Memory B cell (primary cell): Measurements from ENCODE around the gene HMG20A.

Experiments
- ATAC-seq: fragments of 150-1000 bp; cut with Tn5 transposase; 2 replicates; pipeline ENCODE4 v1.10.0; 2021; ENCODE audit warnings: low read depth, mild to moderate bottlenecking, moderate library complexity
- DNase-seq, 2 donors: peaks; one replicate each; pipeline ENCODE4 v3.0.0; 2022; ENCODE audit warnings: low spot score in 2 of 2
- H3K27ac Mint-ChIP-seq: one replicate; pipeline ENCODE4 v1.8.0; 2022; ENCODE audit warnings: mild to moderate bottlenecking, moderate library complexity, mixed read lengths
- H3K27me3 Mint-ChIP-seq: one replicate; pipeline ENCODE4 v1.8.0; 2022; ENCODE audit warnings: mixed read lengths
- H3K36me3 Mint-ChIP-seq: one replicate; pipeline ENCODE4 v1.8.0; 2022; ENCODE audit warnings: mild to moderate bottlenecking, mixed read lengths
- H3K4me1 Mint-ChIP-seq: one replicate; pipeline ENCODE4 v1.8.0; 2022; ENCODE audit warnings: mixed read lengths
- H3K4me3 Mint-ChIP-seq: one replicate; pipeline ENCODE4 v1.8.0; 2022; ENCODE audit warnings: mild to moderate bottlenecking, moderate library complexity, mixed read lengths
- H3K9me3 Mint-ChIP-seq: one replicate; pipeline ENCODE4 v1.8.0; 2022; ENCODE audit warnings: mixed read lengths

HMG20A gene

DNA sequence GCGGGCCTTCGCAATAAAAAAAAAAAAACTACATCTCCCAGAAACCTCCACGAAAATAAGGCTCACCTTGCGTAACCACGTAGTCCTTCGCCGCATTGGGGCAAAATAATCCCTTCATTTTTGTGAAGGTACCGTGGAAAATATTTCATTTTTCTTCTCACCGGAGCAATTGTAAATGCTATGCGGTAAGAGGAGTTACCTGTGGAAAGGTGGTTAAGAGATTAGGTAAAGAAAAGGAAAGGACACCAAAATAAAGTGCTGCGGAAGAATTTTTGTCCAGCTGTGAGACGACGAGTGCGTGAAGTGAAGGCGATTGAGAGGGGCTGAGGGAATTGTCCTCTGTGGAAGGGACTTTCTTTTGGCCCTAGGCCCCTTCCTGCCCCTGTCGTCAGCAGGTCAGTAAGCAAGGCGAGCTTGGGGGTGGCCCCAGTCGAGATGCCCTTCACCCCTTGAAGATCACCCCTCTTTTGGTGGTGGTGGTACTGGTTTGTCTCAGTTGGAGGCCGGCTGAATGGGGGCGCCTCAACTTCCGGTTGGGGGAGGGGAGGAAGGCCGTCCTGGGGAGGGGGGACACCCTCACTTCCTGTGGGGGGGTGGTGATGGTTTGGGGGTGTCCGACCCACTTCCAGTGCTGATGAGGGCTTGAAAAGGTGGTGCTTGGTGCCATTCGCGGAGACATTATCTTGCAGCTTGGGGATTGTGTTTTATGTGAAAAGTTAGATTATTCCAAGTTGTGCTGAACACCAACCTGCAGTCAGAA lies at the start of gene HMG20A:
TSS of gene HMG20A (plus strand) at position 279 of the 760 bp plus-strand sequence. CDS start 37,520 bp downstream, outside the sequence.
- Mint-ChIP-seq H3K9me3 (no peaks in the 10 kb centered on the region), H3K4me1 (peaks cover 25% of the 10 kb centered on the region), H3K27ac (peak within 1 kb of the TSS; percentile 98), H3K4me3 (peak within 1 kb of the TSS; percentile 97), H3K36me3 (peaks cover 4% of the 10 kb centered on the region), H3K27me3 (no peaks in the 10 kb centered on the region)
- DNase-seq (peak; percentile 52), ATAC-seq (peak; percentile 44)

DNA sequence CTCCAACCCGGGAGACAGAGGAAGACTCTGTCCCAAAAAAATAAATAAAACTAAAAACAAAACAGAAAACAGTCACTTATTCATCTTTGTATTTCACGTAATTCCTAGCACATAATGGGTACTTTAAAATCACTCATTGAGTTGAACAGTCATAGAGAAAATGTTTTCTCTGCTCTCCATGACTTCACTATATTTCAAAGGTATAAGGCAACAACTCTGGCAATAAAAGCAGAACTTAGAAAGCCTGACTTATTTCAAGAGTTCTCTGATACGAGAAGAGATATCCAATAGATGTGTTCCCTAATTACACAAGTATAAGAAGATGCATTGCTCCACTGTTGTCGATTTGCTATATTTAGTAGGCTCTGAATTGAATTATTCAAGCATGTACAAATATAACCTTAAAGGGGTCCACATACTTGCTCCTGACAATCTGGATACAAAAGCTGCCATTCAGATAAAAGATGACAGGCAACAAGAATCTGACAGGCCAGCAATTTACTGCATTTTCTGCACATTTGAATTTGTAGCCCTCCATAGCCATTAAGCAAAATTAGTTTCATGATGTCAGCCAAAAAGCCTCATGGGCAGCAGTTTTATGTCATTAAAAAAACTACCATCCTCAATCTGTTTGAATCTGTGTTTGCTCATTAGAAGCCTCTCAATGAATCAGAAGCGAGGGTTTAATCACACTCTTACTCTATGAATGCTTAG lies 48.7 kb upstream of the HMG20A start:
- H3K9me3 Mint-ChIP-seq = no peaks in the 10 kb centered on the region
- ATAC-seq (peak; percentile 22), DNase-seq (no peak)
- H3K36me3 Mint-ChIP-seq = no peaks in the 10 kb centered on the region
- peaks cover 20% of the 10 kb centered on the region for H3K4me1 Mint-ChIP-seq
- no peak overlapping the region for H3K4me3 Mint-ChIP-seq
- no peaks in the 10 kb centered on the region for H3K27me3 Mint-ChIP-seq
- no peak overlapping the region for H3K27ac Mint-ChIP-seq

DNA sequence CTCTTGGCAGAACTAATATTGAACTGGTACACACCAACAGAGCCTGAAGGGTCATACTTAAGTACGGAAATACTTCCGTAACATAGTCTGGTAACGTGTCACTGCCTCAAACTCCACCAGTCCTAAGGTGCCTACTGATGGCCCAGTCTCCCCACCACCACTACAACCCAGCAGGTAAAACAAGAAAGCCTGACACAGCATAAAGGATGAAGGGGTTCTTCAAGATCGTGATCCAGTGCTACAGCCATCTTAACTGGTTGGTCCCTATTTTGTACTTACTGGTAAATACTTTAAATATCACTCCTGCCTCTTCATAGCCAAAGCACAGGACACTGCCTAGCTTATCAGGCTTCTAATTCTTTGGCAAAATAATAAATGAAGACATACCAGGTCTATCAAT lies 47.2 kb upstream of the HMG20A start:
- no peak overlapping the region for H3K27ac Mint-ChIP-seq
- H3K4me3 Mint-ChIP-seq = no peak overlapping the region
- H3K27me3 Mint-ChIP-seq = no peaks in the 10 kb centered on the region
- H3K36me3 Mint-ChIP-seq = no peaks in the 10 kb centered on the region
- H3K4me1 Mint-ChIP-seq = peaks cover 23% of the 10 kb centered on the region
- DNase-seq (no peak), ATAC-seq (no peak)
- H3K9me3 Mint-ChIP-seq = no peaks in the 10 kb centered on the region

DNA sequence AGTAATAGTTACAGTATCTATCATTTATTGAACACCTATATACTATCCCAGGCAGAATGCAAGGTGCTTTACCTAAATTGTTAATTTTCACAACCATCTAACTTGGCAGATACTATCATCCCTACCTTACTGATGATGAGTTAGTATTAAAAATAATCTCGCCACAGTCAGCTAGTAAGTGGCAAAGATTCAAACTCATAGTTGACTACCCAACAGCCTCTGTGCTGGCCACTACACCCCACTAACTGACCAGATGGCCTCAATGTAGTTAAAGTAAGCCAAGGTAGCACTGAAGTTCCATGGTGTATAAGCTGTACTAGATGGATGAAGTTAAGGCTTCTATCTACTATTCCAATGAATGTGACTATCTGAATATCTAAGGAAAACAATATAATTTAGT lies 45.6 kb upstream of the HMG20A start:
- Mint-ChIP-seq H3K27me3 (no peaks in the 10 kb centered on the region), H3K9me3 (no peaks in the 10 kb centered on the region), H3K4me3 (no peak overlapping the region), H3K27ac (no peak overlapping the region), H3K36me3 (no peaks in the 10 kb centered on the region), H3K4me1 (peaks cover 15% of the 10 kb centered on the region)
- no peak for ATAC-seq
- DNase-seq = no peak

DNA sequence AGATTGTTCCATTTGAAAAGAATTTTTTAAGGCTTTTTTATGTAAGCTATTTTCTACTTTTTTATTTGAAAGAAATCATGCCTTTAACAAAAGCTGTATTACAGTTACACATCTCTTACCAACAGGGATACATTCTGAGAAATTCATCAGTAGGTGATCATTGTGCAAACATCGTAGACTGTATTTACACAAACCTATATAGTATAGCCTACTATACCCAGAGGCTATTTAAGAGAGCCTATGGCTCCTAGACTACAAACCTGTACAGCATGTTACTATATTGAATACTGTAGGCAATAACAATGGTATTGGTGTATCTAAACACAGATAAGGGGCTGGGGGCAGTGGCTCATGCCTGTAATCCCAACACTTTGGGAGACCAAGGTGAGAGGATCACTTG lies 43.9 kb upstream of the HMG20A start:
- Mint-ChIP-seq H3K27ac (no peak overlapping the region), H3K9me3 (no peaks in the 10 kb centered on the region), H3K27me3 (no peaks in the 10 kb centered on the region), H3K36me3 (no peaks in the 10 kb centered on the region), H3K4me1 (peaks cover 17% of the 10 kb centered on the region), H3K4me3 (no peak overlapping the region)
- no peak for ATAC-seq
- DNase-seq = no peak

DNA sequence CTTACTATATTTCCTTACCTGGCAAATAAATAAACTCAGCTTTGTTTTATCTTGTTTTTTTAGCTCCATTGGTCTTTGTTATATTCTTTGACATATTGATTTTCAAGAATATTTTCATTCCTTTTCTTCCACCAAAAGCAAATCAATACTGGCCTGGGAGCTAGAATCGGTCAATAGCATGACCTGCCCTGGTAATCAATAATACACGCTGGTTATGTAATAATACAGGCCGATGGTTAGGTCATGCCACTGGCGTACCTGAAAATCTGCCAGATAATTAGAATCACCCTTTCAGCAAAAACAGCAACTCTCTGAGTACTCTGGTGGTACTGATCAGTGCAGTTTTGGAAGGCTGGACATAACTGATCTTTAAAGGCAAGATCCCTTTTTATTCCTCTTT lies 40.7 kb upstream of the HMG20A start:
- DNase-seq (no peak), ATAC-seq (no peak)
- Mint-ChIP-seq H3K36me3 (no peaks in the 10 kb centered on the region), H3K27ac (no peak overlapping the region), H3K4me1 (peaks cover 14% of the 10 kb centered on the region), H3K27me3 (no peaks in the 10 kb centered on the region), H3K9me3 (no peaks in the 10 kb centered on the region), H3K4me3 (no peak overlapping the region)

DNA sequence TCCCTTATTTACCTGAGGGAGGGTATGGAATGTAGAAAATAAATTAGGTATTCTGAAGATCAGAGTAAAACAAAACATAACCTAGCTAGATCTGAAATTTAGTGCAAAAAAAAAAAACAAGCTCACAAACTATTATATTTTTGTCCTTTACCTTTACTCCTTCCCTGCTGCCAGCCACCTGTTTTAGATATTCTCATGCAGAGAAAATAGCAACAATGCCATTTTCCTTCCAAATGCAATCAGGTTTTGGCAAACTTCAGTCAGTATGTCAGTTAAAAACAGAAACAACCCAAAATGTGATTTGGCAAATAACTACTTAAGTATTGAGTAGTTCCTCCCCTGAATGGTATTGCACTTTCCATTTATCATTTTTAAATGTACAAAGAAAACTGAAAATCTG lies 36.6 kb upstream of the HMG20A start:
- H3K4me3 Mint-ChIP-seq = no peak overlapping the region
- no peaks in the 10 kb centered on the region for H3K9me3 Mint-ChIP-seq
- no peak overlapping the region for H3K27ac Mint-ChIP-seq
- peaks cover 3% of the 10 kb centered on the region for H3K36me3 Mint-ChIP-seq
- no peak for DNase-seq
- no peaks in the 10 kb centered on the region for H3K27me3 Mint-ChIP-seq
- H3K4me1 Mint-ChIP-seq = peaks cover 29% of the 10 kb centered on the region
- ATAC-seq = no peak

DNA sequence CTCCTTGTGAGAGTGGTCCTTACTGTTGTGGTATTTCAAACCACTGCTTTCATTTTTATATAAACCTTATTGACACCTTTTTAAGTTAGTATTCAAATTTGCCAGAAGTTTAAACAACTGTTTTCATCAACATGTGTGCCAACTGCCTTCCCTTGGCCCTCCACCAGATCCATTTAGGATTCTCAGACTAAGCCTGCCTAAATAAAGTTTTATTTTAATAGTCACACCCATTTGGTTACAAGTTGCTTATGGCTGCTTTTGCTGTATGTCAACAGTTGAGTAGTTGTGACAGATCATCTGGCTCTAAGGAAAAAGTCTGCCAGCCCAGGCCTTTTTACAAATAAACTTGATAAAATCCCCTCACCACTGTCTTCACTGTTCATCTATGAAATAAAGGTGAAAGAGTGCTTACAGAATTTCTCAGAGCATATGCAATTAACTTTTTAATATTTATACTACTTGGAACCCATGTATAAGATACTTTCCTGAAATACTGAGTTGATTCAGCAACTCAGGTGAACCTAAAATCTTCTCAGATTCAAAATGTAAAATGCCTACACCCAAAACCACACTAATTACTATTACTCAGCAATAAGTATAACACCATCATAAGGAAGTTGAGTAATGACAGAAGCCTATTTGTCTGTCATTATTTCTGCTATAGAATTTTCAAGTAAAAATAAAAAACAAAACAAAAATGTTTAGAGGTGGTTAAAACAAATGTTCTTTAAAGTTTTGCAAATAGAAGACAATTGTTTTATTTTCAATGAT lies 35.9 kb upstream of the HMG20A start:
- no peaks in the 10 kb centered on the region for H3K9me3 Mint-ChIP-seq
- H3K4me3 Mint-ChIP-seq = no peak overlapping the region
- H3K36me3 Mint-ChIP-seq = peaks cover 3% of the 10 kb centered on the region
- H3K27ac Mint-ChIP-seq = no peak overlapping the region
- DNase-seq (no peak), ATAC-seq (no peak)
- H3K27me3 Mint-ChIP-seq = no peaks in the 10 kb centered on the region
- H3K4me1 Mint-ChIP-seq = peaks cover 35% of the 10 kb centered on the region

DNA sequence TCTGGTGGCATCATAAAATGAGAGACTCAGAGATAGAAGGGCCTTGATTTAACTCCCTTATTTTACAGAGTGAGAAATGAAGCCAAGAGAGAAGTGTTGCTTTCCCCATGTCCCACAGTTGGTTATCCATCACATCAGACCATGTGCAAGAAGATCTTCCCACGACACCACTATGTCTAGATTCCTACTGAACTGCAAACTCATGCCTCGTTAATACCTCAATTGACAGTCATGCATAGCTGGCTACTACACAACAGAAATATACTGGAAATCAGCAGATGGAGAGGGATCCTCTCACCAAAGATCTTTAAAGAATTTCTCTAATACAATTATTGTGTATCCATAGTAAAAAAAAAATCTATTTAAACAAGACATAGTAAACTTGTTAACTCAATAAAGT lies 34.1 kb upstream of the HMG20A start:
- Mint-ChIP-seq H3K4me3 (no peak overlapping the region), H3K4me1 (peaks cover 38% of the 10 kb centered on the region), H3K27me3 (no peaks in the 10 kb centered on the region), H3K9me3 (no peaks in the 10 kb centered on the region), H3K36me3 (peaks cover 3% of the 10 kb centered on the region), H3K27ac (no peak overlapping the region)
- no peak for ATAC-seq
- no peak for DNase-seq

DNA sequence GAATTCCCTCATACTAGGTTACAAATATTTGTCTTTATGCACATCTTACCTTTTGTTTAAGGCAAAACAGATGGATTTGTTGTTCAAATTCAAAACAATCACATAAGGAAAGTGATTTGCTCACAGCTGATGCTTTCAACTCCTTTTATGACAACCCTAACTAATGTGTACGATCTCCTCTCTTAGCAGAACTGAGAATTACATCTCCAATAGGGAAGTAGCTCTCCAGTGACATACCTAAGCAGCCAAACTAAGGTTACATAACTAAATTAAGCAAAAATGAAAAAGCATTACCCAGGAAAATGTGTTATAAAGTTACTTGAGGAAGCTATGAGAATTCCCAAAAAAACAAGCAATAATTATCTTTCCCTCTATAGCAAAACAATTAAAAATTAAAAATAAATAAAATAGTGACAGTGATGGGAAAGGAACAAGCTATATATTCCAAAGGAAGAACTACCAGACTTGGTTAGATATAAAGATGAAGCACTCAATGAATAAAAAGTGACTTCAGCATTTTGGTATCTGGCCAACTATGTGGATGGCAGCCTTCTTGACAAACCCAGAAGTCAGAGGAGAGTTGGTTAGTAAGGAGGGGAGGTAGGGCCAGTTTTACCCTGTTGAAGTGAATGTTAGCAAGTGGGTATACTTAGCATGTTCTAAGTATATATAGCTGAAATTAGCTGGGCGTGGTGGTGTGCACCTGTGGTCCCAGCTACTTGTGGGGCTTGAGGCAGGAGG lies 33.2 kb upstream of the HMG20A start:
- ATAC-seq (peak; percentile 77), DNase-seq (no peak)
- Mint-ChIP-seq H3K4me1 (peaks cover 33% of the 10 kb centered on the region), H3K4me3 (no peak overlapping the region), H3K9me3 (no peaks in the 10 kb centered on the region), H3K27me3 (no peaks in the 10 kb centered on the region), H3K36me3 (peaks cover 3% of the 10 kb centered on the region), H3K27ac (peak overlapping the region; percentile 70)

DNA sequence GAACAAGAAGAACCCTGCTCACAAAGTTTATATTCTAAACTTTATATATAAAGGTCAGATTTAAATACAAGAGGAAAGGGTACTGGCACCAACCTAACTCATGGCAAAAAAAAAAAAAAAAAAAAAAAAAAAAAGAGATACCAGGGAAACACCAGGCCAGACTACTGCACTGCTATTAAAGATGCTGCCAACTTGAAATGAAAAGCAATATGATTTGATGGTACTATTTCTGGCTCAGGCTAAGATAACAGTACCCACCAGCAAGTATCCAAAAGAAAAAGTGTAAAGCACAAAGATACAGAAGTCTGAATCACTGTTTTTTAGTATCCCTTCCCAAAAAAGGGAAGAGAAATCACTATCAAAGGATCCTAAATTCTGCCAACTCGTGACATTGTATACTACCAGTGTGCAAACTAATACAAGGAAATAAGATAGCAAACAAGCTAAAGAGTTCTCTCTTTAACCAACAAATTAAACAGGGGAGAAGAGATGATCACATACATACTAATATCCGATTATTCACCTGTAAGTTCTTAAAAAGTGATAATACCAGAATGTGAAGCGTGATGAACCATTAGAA lies 29.2 kb upstream of the HMG20A start:
- Mint-ChIP-seq H3K4me1 (peaks cover 35% of the 10 kb centered on the region), H3K4me3 (no peak overlapping the region), H3K27me3 (no peaks in the 10 kb centered on the region), H3K36me3 (peaks cover 17% of the 10 kb centered on the region), H3K27ac (no peak overlapping the region), H3K9me3 (peaks cover 9% of the 10 kb centered on the region)
- DNase-seq (no peak), ATAC-seq (no peak)

DNA sequence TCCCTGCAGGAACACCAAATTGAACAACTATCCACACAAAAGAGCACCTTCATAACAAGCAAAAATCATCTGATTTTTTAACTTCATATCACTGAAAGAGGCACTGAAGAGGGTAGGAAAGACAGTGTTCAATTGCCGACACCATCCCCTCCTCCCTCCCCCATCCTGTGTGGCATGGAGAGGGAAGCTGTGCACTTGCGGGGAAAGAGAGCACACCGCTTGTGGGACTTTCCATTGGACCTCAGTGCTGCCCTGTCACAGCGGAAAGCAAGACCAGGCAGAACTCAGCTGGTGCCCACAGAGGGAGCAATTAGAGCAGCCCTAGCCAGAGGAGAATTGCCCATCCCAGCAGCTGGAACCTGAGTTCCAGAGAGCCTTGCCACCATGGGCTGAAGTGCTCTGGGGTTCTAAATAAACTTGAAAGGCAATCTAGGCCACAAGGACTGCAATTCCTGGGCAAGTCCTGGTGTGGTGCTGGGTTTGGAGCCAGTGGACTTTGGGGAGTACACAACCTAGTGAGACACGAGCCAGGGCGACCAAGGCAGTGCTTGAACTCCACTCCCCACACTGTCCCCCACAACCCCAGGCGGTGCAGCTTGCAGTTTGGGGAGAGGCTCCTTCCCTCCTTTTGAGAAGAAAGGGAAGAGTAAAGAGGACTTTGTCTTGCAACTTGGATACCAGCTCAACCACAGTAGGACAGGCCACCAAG lies 27.8 kb upstream of the HMG20A start:
- H3K9me3 Mint-ChIP-seq = peaks cover 15% of the 10 kb centered on the region
- H3K4me3 Mint-ChIP-seq = no peak overlapping the region
- ATAC-seq = no peak
- DNase-seq = no peak
- H3K4me1 Mint-ChIP-seq = peaks cover 25% of the 10 kb centered on the region
- no peak overlapping the region for H3K27ac Mint-ChIP-seq
- no peaks in the 10 kb centered on the region for H3K27me3 Mint-ChIP-seq
- H3K36me3 Mint-ChIP-seq = peaks cover 22% of the 10 kb centered on the region

DNA sequence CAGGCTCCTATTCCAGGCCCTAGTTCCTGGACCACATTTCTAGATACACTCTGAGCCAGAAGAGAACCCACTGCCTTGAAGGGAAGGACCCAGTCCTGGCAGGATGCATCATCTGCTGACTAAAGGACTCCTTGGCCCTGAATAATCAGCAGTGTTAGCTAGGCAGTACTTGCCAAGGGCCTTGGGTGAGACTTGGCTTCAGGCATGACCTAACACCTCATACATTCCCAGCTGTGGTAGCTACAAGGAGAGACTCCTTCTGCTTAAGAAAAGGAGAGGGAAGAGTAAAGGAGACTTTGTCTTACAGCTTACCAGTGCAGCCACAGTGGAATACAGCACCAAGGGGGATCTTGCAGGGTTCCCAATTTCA lies 27.2 kb upstream of the HMG20A start:
- H3K36me3 Mint-ChIP-seq = peaks cover 26% of the 10 kb centered on the region
- no peaks in the 10 kb centered on the region for H3K27me3 Mint-ChIP-seq
- peaks cover 17% of the 10 kb centered on the region for H3K9me3 Mint-ChIP-seq
- DNase-seq = no peak
- peaks cover 23% of the 10 kb centered on the region for H3K4me1 Mint-ChIP-seq
- H3K27ac Mint-ChIP-seq = no peak overlapping the region
- H3K4me3 Mint-ChIP-seq = no peak overlapping the region
- ATAC-seq = no peak
